ENCODE measurements around the gene ZNF688.
"Not testable (repeated sequence)": the region's sequence is repeated elsewhere in the genome, so short reads cannot be mapped to it uniquely, and the experiment has no call there.

The ZNF688 gene

DNA sequence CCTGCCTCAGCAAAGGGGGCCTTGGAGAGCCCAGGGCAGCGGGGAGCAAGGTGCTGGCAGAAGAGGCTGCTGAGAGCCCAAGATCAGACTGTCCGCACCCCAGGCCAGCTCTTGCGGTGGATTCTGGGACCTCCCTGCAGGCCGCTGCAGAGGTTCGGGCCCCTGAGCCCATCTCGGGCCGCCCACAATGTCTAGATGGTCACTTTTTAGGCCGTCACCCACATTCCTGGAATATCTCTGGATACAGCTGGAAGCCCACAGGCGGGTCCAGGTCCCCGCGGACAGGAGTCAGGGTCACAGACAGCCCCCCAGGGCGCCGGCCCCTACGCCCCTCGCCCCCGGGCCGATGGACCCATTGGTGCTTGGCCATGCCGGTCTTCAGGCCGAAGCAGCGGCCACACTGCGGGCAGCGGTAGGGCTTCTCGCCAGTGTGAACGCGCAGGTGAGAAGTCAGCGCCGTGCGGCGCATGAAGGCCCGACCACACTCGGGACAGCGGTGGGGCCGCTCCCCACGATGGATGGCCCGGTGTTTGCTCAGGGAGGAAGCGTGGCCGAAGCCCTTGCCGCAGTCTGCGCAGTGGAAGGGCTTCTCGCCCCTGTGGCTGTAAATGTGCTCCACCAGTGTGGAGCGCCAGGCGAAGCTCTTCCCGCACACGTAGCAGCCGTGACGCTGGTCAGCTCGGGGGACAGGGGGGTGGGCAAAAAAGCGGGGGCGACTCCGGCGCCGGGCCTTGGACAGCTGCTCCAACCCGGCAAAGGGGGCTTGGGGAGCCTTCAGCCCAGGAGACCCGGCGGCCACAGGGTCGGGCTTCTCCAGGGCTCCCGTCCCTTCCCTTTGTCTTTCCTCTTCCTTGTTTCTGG, 39.0 kb downstream of the ZNF688 start:
- no peak for DNase-seq

DNA sequence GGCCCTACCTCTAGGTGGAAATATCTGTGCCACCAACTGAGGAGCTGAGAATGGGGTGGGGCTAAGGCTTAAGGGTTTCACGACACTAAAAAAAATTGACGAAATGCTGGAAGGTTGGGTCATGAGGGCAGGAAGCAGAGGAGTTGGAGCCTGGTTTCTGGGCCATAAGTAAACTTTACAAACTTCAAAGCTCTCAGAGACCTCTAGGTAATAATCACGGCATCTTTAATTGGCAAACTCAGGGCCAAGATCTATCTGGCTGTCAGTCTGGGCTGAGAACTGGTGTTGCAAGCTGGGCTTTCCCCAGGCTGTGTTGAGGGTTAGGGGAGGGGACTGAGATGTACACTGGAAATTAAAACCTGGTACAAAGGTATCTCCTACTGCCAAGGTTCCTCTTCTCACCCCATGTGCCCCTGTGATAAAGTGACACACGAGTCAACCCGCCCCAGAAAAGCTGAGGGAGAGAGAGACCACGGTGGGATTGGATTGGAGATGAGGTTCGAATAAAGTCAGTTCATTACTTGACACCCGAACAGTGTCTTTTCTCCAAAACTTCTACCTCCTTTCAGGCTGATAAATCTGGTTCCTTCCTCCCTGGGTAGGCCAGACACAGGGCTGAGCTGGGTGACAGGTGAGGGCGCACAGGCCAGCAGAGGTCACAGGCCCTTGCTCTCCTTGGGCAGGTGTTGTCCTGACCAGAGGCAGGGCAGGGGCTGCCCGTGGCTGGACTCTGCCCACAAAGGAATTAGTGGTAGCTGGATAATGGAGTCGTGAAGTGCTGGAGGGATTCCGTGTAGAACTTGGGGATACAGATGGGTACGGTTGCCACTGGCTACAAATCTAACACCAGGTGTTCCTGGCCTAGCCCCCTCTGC, 41.1 kb downstream of the ZNF688 start:
- no peak for DNase-seq

- no peak for DNase-seq
Observed at GRCh38 chr16:30528799-30529457, 42.6 kb downstream of the ZNF688 start.

DNA sequence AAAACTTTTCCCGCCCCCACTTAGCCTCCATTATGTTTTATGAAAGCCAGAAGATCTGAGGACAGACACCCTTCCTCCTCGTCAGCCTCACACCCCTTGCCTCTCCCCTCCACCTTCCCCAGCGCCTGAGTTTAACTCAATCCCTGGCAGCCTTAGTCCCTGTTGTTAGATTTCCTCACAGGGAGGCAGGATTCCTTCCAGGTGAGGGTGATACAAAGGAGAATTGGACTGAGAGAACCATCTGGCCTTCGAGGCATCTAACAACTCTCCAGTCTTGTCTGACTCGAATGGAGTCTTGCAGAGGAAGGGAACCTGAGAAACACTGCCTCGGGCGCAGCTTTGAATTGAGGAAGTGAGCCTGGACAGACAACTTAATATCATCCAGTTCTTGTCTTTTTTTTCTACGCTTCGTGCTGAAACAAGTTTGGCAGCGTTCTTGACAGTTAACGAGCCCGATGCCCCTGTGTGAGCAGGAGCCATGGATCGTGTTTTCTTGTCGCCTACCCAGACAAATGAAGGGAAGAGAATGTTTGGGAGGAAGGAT, 43.8 kb downstream of the ZNF688 start:
- DNase-seq: peak in 1 of 2 experiments; percentile 36

DNA sequence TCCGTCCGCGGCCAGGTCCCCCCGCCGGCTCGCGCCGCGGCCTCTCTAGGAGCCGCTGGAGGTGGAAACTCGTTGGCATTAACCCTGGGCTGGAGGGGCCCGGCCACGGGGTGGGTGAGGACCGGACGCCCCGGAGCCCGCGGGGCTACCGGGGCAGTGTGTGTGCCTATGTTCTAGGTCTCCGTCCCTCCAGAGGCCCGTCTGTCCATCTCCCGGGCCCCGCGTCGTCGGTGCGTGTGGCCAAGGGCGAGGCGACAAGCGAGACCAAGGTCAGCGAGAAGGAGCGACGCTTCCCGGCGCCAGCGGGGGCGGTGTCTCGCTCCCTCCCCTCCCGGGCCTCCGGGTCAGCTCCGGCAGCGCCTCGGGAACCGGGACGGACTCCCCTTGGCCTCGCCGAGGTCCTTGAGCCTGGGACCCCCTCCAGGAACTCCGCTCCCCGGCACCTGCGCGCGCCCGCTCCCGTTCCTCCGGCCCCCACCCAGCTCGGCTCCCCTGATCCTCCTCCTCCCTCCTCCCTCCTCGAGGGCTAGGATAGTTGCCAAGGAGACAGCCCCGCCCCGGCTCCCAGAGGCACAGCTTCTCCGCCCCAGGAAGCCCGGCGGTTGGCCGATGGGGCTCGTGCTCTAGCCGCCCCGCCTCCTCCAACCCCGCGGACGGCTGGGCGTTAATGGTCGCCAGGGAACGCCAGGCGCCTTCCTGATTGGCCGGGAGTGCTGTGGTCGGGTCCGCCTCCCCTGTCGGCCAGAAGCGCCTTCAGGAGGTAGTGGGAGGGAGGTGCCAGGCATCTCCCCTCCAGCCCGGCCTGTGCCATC, 44.5 kb downstream of the ZNF688 start:
- peak; percentile 96 for DNase-seq

- no peak for DNase-seq
Observed at GRCh38 chr16:30526137-30526822, 45.2 kb downstream of the ZNF688 start, which contains the start of gene ZNF768. Gene ZNF768 (minus strand): TSS chr16:30526566. CDS start chr16:30526413, 153 bp downstream.

DNA sequence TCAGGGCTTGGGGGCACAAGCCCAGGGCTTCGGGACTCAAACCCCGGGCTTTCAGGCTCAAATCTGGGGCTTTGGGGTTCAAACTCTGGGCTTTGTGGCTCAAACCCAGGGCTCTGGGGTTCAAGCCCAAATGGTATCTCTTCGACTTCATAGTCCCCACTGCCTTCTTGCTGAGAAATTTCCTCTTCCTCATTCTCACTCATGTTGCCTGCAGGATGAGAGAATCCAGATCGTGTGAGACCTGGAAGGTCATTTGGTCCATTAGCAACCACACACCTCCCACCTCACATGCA, 45.7 kb downstream of the ZNF688 start:
- no peak for DNase-seq

GRCh38 chr16:30524575-30525568, 46.6 kb downstream of the ZNF688 start:
- DNase-seq: no peak

DNA sequence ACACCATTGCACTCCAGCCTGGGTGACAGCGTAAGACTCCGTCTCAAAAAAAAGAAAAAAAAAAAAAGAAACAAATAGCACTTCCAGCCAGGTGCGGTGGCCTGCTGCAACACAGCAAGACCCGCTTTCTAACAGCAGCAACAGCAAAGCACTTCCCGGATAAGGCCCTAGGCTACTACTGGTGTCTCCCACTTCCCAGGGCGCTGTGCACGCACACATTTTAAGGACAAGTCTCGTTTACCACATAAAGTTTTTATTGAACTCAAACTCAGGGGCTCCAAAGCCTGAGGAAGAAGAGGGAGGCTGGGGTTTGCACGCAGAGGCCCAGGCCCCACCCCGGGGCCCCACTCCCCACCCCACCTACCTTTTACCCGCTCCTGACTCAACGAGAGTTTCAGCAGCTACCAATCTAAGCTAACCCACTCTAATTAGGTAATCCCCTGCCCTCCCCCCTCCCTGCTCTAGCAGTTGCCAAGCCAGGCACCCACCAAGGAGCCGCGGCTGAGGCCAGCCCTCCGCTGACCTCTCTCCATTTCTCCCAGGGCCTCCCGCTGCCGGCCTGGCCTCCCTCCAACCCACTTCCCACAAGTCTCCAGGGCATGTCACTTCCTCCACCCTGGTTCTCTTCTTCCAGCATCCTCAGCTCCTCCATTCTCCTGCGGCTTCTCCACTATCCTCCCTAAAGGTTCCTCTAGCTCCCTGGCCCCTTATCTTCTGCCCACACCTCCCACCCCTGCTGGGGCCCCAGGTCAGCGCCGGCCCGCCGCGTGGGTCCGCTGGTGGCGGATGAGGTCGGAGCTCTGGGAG, 47.5 kb downstream of the ZNF688 start:
- DNase-seq: no peak

- DNase-seq: not testable (repeated sequence)
Observed at GRCh38 chr16:30522702-30523463, 48.6 kb downstream of the ZNF688 start.

DNA sequence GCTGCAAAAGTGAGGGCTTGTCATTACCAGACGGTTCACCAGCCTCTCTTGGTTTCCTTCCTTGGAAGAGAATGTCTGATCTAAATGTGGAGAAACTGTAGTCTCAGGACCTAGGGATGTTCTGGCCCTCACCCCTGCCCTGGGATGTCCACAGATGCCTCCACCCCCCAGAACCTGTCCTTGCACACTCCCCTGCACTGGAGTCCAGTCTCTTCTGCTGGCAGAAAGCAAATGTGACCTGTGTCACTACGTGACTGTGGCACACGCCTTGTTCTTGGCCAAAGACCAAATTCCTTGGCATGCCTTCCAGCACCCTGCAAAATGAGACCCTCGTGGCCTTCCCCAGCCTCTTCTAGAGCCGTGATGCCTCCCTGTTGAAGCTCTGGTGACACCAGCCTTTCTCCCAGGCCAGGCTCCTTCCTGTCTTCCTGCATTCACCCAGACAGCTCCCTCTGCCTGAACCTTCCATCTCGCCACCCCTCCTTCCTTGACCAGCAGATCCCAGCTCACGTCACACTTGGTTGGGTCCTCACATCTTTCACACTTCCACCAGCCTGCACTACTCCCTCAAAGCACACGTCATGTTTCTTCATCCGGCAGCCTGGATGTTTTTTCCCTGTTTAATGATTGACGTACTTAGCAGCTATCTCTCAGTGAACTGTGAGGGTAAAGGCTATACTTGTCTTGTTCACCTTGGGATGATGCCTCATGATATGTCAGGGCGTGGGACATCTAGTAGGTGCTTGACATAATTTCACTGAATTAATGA, 49.5 kb downstream of the ZNF688 start:
- DNase-seq: no peak

- no peak for DNase-seq
Observed at GRCh38 chr16:30521476-30521872, 50.0 kb downstream of the ZNF688 start.
